Stimulated activated memory B cell treated with anti-CD40 and anti-IgM and Interleukin-4, amounts not matched to agents 10 μg/mL and 1 μg/mL and 100 μg/mL, for 72 hours (primary cell): ENCODE measurements around the gene DNAAF9.
"Not testable (repeated sequence)": the region's sequence is repeated elsewhere in the genome, so short reads cannot be mapped to it uniquely, and the experiment has no call there.

Experiments used
- ATAC-seq: fragments of 150-1000 bp; cut with Tn5 transposase; 2 replicates; pipeline ENCODE4 v1.10.0; 2021
- H3K27ac Mint-ChIP-seq: one replicate; pipeline ENCODE4 v1.8.0; 2022; ENCODE audit warnings: mild to moderate bottlenecking, mixed read lengths
- H3K27me3 Mint-ChIP-seq: one replicate; pipeline ENCODE4 v1.8.0; 2022; ENCODE audit warnings: mixed read lengths
- H3K36me3 Mint-ChIP-seq: one replicate; pipeline ENCODE4 v1.8.0; 2022; ENCODE audit warnings: mixed read lengths
- H3K4me1 Mint-ChIP-seq: one replicate; pipeline ENCODE4 v1.8.0; 2022; ENCODE audit warnings: mixed read lengths
- H3K4me3 Mint-ChIP-seq: one replicate; pipeline ENCODE4 v1.8.0; 2022; ENCODE audit warnings: mild to moderate bottlenecking, moderate library complexity, mixed read lengths
- H3K9me3 Mint-ChIP-seq: one replicate; pipeline ENCODE4 v1.8.0; 2022; ENCODE audit warnings: mixed read lengths

Gene DNAAF9

DNA sequence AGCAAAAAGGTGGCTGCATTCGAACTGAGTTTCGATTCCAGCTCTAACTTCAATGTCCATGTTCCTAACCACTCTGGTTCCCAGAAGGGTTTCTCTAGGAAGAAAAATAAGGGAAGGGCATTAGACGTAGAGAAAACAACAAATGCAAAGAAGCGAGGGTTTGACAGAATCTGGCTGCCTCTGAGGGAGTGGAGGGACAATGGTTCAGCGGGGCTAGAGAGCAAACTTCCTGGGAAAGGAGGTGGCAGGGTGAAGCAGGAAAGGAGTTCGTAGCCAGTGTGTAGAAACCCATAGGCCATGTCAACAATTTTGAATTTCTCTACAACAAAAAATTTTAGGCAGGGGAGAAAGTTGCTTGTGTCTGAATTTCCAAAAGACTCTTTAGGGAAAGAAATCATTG, 14.5 kb upstream of the DNAAF9 start:
- Mint-ChIP-seq H3K36me3 (no peaks in the 10 kb centered on the region), H3K4me3 (no peak overlapping the region), H3K27ac (no peak overlapping the region), H3K9me3 (no peaks in the 10 kb centered on the region), H3K4me1 (peaks cover 7% of the 10 kb centered on the region), H3K27me3 (peaks cover 19% of the 10 kb centered on the region)
- no peak for ATAC-seq

DNA sequence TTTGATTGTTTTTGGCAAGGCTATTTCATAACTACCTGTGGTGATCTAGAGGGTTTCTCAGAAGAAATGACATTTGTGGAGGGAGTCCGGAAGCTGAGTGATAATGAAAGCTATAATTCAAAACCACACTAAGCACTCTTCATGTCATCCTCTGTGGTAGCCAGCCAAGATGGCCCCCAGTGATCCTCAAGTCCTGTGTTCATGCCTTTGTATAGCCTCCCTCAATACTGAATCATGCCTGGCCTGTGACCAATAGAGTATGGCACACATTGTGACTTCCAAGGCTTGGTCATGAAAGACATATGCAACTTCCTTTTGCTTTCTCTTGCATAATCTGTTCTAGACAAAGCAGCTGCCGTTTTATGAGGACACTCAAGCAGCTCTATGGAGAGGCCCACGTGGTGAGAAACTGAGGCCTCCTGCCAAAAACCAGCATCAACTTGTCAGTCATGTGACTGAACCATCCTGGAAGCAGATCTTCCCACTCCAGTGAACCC, 12.8 kb upstream of the DNAAF9 start:
- Mint-ChIP-seq H3K9me3 (peaks cover 4% of the 10 kb centered on the region), H3K4me3 (no peak overlapping the region), H3K36me3 (no peaks in the 10 kb centered on the region), H3K27ac (no peak overlapping the region), H3K27me3 (peaks cover 27% of the 10 kb centered on the region), H3K4me1 (peaks cover 7% of the 10 kb centered on the region)
- ATAC-seq, result peak; percentile 89

- not testable (repeated sequence) for ATAC-seq, H3K4me3 Mint-ChIP-seq, H3K4me1 Mint-ChIP-seq, H3K36me3 Mint-ChIP-seq, H3K9me3 Mint-ChIP-seq, H3K27ac Mint-ChIP-seq
- peaks cover 20% of the 10 kb centered on the region for H3K27me3 Mint-ChIP-seq
Measured at GRCh38 chr20:3418161-3418560, 10.7 kb upstream of the DNAAF9 start.

DNA sequence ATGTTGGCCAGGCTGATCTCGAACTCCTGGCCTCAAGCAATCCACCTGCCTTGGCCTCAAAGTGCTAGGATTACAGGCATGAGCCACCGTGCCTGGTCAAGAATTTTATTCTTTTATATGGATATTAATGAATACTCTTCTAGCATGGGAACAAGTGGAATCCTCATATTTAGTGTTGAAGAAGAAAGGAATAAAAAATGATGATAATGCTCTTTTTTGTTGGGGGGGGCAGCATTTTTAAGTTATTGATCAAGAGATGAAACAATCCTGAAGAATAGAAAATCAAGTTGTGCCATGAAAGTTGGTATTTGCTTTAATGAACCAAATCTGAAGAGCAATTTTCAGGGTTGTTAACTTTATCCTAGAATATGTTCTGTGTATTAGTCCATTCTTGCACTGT, 6.7 kb upstream of the DNAAF9 start:
- ATAC-seq, result no peak
- H3K4me1 Mint-ChIP-seq, result peaks cover 3% of the 10 kb centered on the region
- H3K4me3 Mint-ChIP-seq, result no peak overlapping the region
- peaks cover 7% of the 10 kb centered on the region for H3K9me3 Mint-ChIP-seq
- H3K36me3 Mint-ChIP-seq, result no peaks in the 10 kb centered on the region
- peaks cover 10% of the 10 kb centered on the region for H3K27me3 Mint-ChIP-seq
- no peak overlapping the region for H3K27ac Mint-ChIP-seq

GRCh38 chr20:3413393-3413889, 6.0 kb upstream of the DNAAF9 start:
- H3K27me3 Mint-ChIP-seq, result peaks cover 10% of the 10 kb centered on the region
- no peak overlapping the region for H3K4me3 Mint-ChIP-seq
- peaks cover 7% of the 10 kb centered on the region for H3K9me3 Mint-ChIP-seq
- no peaks in the 10 kb centered on the region for H3K36me3 Mint-ChIP-seq
- peaks cover 9% of the 10 kb centered on the region for H3K4me1 Mint-ChIP-seq
- no peak for ATAC-seq
- no peak overlapping the region for H3K27ac Mint-ChIP-seq

DNA sequence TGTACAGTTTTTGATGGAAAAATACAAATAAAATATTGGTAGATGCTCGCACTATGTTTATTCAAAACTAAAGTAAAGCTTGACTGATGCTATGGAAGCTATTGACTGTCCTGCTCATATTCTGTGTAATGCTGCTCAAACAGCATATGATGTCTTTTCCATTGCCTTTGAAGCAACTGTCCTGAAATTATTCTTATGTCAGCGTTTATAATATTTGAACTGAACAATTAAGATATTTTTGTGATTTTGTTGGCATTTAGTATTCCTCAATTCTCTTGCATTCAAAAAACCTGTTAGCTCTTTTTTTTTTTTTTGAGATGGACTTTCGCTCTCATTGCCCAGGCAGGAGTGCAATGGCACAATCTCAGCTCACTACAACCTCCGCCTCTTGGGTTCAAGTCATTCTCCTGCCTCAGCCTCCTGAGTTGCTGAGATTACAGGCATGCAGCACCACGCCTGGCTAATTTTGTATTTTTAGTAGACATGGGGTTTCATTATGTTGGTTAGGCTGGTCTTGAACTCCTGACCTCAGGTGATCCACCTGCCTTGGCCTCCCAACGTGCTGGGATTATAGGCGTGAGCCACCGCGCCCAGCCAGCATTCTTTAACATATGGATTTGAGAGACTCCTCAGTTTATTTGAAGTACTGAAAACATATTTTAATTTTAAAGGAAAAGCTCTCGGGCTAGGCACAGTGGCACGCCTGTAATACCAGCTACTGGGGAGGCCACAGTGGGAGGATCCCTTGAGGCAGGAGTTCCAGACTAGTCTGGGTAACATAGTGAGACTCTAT, 5.3 kb upstream of the DNAAF9 start:
- no peak for ATAC-seq
- peaks cover 15% of the 10 kb centered on the region for H3K4me1 Mint-ChIP-seq

GRCh38 chr20:3410464-3410863, 3.0 kb upstream of the DNAAF9 start:
- ATAC-seq, result no peak
- H3K27me3 Mint-ChIP-seq, result no peaks in the 10 kb centered on the region
- no peak overlapping the region for H3K4me3 Mint-ChIP-seq

More for the DNA sequence above, 5.3 kb upstream of the DNAAF9 start:
- Mint-ChIP-seq H3K36me3 (no peaks in the 10 kb centered on the region), H3K4me3 (no peak overlapping the region), H3K27ac (no peak overlapping the region), H3K27me3 (peaks cover 10% of the 10 kb centered on the region), H3K9me3 (peaks cover 7% of the 10 kb centered on the region)

DNA sequence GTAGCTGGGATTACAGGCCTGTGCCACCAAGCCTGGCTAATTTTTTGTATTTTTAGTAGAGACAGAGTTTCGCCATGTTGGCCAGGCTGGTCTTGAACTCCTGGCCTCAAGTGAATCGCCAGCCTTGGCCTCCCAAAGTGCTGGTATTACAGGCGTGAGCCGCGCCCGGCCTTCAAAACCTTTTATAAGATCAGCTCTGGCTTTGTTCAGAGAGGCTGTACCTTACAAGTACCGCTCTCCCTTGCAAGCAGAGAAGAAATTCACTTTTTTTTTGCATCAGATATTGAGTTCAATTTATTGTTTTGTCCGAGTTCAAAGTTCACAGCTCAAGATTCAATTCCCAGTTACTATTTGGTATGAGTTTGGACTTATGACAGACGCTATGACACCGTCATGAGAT, 1.9 kb upstream of the DNAAF9 start:
- peak overlapping the region; percentile 99 for H3K4me3 Mint-ChIP-seq
- no peak for ATAC-seq
- H3K9me3 Mint-ChIP-seq, result no peaks in the 10 kb centered on the region
- no peak overlapping the region for H3K27ac Mint-ChIP-seq
- no peaks in the 10 kb centered on the region for H3K27me3 Mint-ChIP-seq
- H3K36me3 Mint-ChIP-seq, result no peaks in the 10 kb centered on the region
- H3K4me1 Mint-ChIP-seq, result peaks cover 31% of the 10 kb centered on the region

More at GRCh38 chr20:3410464-3410863, 3.0 kb upstream of the DNAAF9 start:
- no peaks in the 10 kb centered on the region for H3K36me3 Mint-ChIP-seq
- H3K27ac Mint-ChIP-seq, result no peak overlapping the region
- peaks cover 27% of the 10 kb centered on the region for H3K4me1 Mint-ChIP-seq
- peaks cover 2% of the 10 kb centered on the region for H3K9me3 Mint-ChIP-seq

GRCh38 chr20:3407771-3408637, 535 bp upstream of the DNAAF9 start:
- Mint-ChIP-seq H3K4me1 (peaks cover 37% of the 10 kb centered on the region), H3K27ac (peak overlapping the region; percentile 88), H3K9me3 (no peaks in the 10 kb centered on the region), H3K4me3 (peak overlapping the region; percentile 99), H3K36me3 (no peaks in the 10 kb centered on the region), H3K27me3 (no peaks in the 10 kb centered on the region)
- peak; percentile 86 for ATAC-seq

- no peak for ATAC-seq
- no peaks in the 10 kb centered on the region for H3K9me3 Mint-ChIP-seq
- H3K36me3 Mint-ChIP-seq, result no peaks in the 10 kb centered on the region
- peak overlapping the region; percentile 99 for H3K4me3 Mint-ChIP-seq
- H3K27me3 Mint-ChIP-seq, result no peaks in the 10 kb centered on the region
- H3K27ac Mint-ChIP-seq, result peak overlapping the region; percentile 88
- peaks cover 37% of the 10 kb centered on the region for H3K4me1 Mint-ChIP-seq
Measured at GRCh38 chr20:3406481-3407039, 909 bp downstream of the DNAAF9 start.

DNA sequence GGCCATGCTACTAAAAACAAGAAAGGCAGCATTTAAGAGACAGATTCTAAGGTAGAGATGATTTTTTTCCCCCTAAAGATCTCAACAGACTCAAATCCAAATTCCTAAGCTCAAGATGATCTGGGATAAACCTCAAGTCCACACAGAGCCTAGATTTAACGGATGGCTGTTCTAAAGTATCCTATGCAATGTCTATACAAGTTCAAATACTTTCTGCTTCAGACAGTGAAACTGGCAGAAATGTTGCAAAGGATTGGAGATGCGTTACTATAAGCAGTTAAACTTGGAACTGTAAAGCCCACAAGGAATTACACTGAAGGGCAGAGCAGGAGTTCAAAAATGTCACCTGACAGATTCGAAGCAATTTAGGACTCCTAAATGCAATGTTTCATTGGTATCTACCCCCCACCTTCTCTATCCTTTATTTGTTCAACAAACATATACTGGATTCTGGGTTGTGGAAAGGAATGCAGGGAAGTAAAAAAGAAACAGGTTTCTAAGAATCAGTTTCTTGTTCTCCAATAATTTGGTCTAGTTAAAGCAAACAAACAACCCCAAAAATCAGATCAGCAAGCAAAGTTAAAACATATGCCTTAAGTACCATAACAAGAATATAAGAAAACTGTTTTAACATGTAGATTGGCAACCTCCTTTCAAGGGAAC, 1.6 kb downstream of the DNAAF9 start:
- Mint-ChIP-seq H3K9me3 (no peaks in the 10 kb centered on the region), H3K27me3 (no peaks in the 10 kb centered on the region), H3K4me1 (peaks cover 37% of the 10 kb centered on the region), H3K4me3 (peak overlapping the region; percentile 99), H3K36me3 (no peaks in the 10 kb centered on the region), H3K27ac (peak overlapping the region; percentile 88)
- no peak for ATAC-seq

GRCh38 chr20:3405139-3405538, 2.3 kb downstream of the DNAAF9 start:
- ATAC-seq, result no peak
- Mint-ChIP-seq H3K36me3 (no peaks in the 10 kb centered on the region), H3K4me3 (no peak overlapping the region), H3K9me3 (no peaks in the 10 kb centered on the region), H3K27me3 (no peaks in the 10 kb centered on the region), H3K27ac (no peak overlapping the region), H3K4me1 (peaks cover 37% of the 10 kb centered on the region)

GRCh38 chr20:3404402-3404801, 3.1 kb downstream of the DNAAF9 start:
- no peak for ATAC-seq
- Mint-ChIP-seq H3K27me3 (no peaks in the 10 kb centered on the region), H3K36me3 (no peaks in the 10 kb centered on the region), H3K27ac (no peak overlapping the region), H3K4me3 (no peak overlapping the region), H3K9me3 (no peaks in the 10 kb centered on the region), H3K4me1 (peaks cover 37% of the 10 kb centered on the region)

GRCh38 chr20:3403741-3404140, 3.7 kb downstream of the DNAAF9 start:
- no peak overlapping the region for H3K4me3 Mint-ChIP-seq
- no peaks in the 10 kb centered on the region for H3K36me3 Mint-ChIP-seq
- no peak overlapping the region for H3K27ac Mint-ChIP-seq
- H3K9me3 Mint-ChIP-seq, result no peaks in the 10 kb centered on the region
- no peaks in the 10 kb centered on the region for H3K27me3 Mint-ChIP-seq
- H3K4me1 Mint-ChIP-seq, result peaks cover 31% of the 10 kb centered on the region
- ATAC-seq, result no peak

GRCh38 chr20:3402453-3402852, 5.0 kb downstream of the DNAAF9 start:
- Mint-ChIP-seq H3K27ac (no peak overlapping the region), H3K4me1 (peaks cover 22% of the 10 kb centered on the region), H3K36me3 (no peaks in the 10 kb centered on the region), H3K9me3 (no peaks in the 10 kb centered on the region), H3K27me3 (no peaks in the 10 kb centered on the region), H3K4me3 (no peak overlapping the region)
- no peak for ATAC-seq
